Stimulated activated CD8-positive, alpha-beta memory T cell treated with anti-CD3 and anti-CD28 coated beads, Interleukin-2, amount 100 ng/mL, for 1 hour (primary cell): ENCODE data around the gene DDTL.
"Not testable (repeated sequence)": the region's sequence is repeated elsewhere in the genome, so short reads cannot be mapped to it uniquely, and the experiment has no call there.

ENCODE experiments used
- DNase-seq, 2 donors: peaks; one replicate each; pipeline ENCODE4 v3.0.0-alpha.2; 2020; ENCODE audit warnings: low read depth in 2 of 2

Gene DDTL

GRCh38 chr22:23970201-23970641 is 3.5 kb downstream of the DDTL start:
- DNase-seq, result no peak

- no peak for DNase-seq
Observed at GRCh38 chr22:23970816-23971486, 4.3 kb downstream of the DDTL start.

GRCh38 chr22:23971927-23972326 is 5.2 kb downstream of the DDTL start:
- DNase-seq, result not testable (repeated sequence)

GRCh38 chr22:23974345-23974744 is 7.7 kb downstream of the DDTL start, which contains the start of gene DDT:
DDT (minus strand) TSS chr22:23974441; CDS start chr22:23974414, 27 bp downstream.
- DNase-seq, result not testable (repeated sequence)

GRCh38 chr22:23974836-23975352 is 8.2 kb downstream of the DDTL start:
- DNase-seq, result not testable (repeated sequence)

- DNase-seq, result not testable (repeated sequence)
Observed at GRCh38 chr22:23977304-23977703, 10.6 kb downstream of the DDTL start.

- not testable (repeated sequence) for DNase-seq
Observed at GRCh38 chr22:23979557-23980240, 13.0 kb downstream of the DDTL start, which contains the start of gene GSTT2. GSTT2 (plus strand) TSS chr22:23980134.

- DNase-seq, result not testable (repeated sequence)
Observed at GRCh38 chr22:23980567-23980966, 13.9 kb downstream of the DDTL start.

GRCh38 chr22:23984430-23984829 is 17.7 kb downstream of the DDTL start:
- no peak for DNase-seq

GRCh38 chr22:23986089-23986488 is 19.4 kb downstream of the DDTL start:
- not testable (repeated sequence) for DNase-seq

GRCh38 chr22:23986538-23987178 is 20.0 kb downstream of the DDTL start:
- not testable (repeated sequence) for DNase-seq

GRCh38 chr22:23989583-23990244 is 23.0 kb downstream of the DDTL start:
- DNase-seq, result not testable (repeated sequence)

GRCh38 chr22:23993080-23993479 is 26.4 kb downstream of the DDTL start:
- DNase-seq, result not testable (repeated sequence)

GRCh38 chr22:23993581-23994177 is 27.0 kb downstream of the DDTL start:
- not testable (repeated sequence) for DNase-seq

- no peak for DNase-seq
Observed at GRCh38 chr22:23997092-23997491, 30.4 kb downstream of the DDTL start.

- DNase-seq, result not testable (repeated sequence)
Observed at GRCh38 chr22:23999779-24000178, 33.1 kb downstream of the DDTL start.

GRCh38 chr22:24001314-24001713 is 34.6 kb downstream of the DDTL start:
- no peak for DNase-seq

GRCh38 chr22:24002272-24002671 is 35.6 kb downstream of the DDTL start:
- no peak for DNase-seq

- DNase-seq, result no peak
Observed at GRCh38 chr22:24002851-24003250, 36.2 kb downstream of the DDTL start.

GRCh38 chr22:24003887-24004286 is 37.2 kb downstream of the DDTL start:
- DNase-seq, result no peak

- DNase-seq, result no peak
Observed at GRCh38 chr22:24005201-24005600, 38.5 kb downstream of the DDTL start, which contains the start of gene GSTT4. GSTT4 (minus strand) TSS chr22:24005453; CDS start chr22:24005356, 97 bp downstream.
